Endothelial cell of umbilical vein (primary cell): ENCODE measurements around the gene TM4SF18. TPM values are rescaled to one million over a fixed set of nuclear protein-coding genes. Genes with fewer than 3 reads are reported as not detected.

Experiments
- BruUV-seq: library from RNA; stranded (reverse); fragments of 400-500 nt; replicated peaks from 2 replicates; lab custom pipeline; 2021; lab: Mats Ljungman, UMichigan
- CTCF ChIA-PET: fragments of 300-600, 350-600 bp; sonication (Branson Sonifier 250); formaldehyde crosslinking; loops from one replicate; lab custom pipeline; 2021; ENCODE audit warnings: antibody characterized with exemption, inconsistent platforms; lab: Charles Lee
- POLR2A ChIA-PET: fragments of 300-600, 350-600 bp; sonication (Branson Sonifier 250); formaldehyde crosslinking; loops from one replicate; lab custom pipeline; 2021; ENCODE audit warnings: antibody characterized with exemption, inconsistent platforms; lab: Charles Lee
- DNase-seq: peaks from one replicate; pipeline ENCODE4 v3.0.0-alpha.2; 2011; ENCODE audit warnings: low read depth, low spot score
- FAIRE-seq: peaks from 2 replicates; lab custom pipeline; 2011; peaks lifted over from hg19 to GRCh38; lab: Jason Lieb, UNC
- H2AFZ ChIP-seq: 2 replicates; pipeline ENCODE4 v1.6.0; 2012; ENCODE audit warnings: low read depth, low read length, control low read depth, inconsistent platforms
- H3K27ac ChIP-seq: 2 replicates; pipeline ENCODE4 v1.5.1; 2011; ENCODE audit warnings: low read depth, mild to moderate bottlenecking, control low read depth, low read length, moderate library complexity; ENCODE audit not compliant: insufficient read depth
- H3K27me3 ChIP-seq, 2 experiments: 2 replicates each; pipeline versions ENCODE4 v1.6.0 to v1.6.1; 2011; ENCODE audit warnings: low read length in 2 of 2, mixed read lengths in 1 of 2; ENCODE audit not compliant: control insufficient read depth in 2 of 2, insufficient read depth in 2 of 2
- H3K36me3 ChIP-seq, 2 experiments: 2 replicates in 1 of 2; 3 replicates in 1 of 2; pipeline ENCODE4 v1.5.1; 2011; ENCODE audit warnings: low read length in 2 of 2, mild to moderate bottlenecking in 1 of 2, moderate library complexity in 1 of 2; ENCODE audit not compliant: control insufficient read depth in 2 of 2, insufficient read depth in 2 of 2; ENCODE audit errors: extremely low read depth in 1 of 2
- H3K4me1 ChIP-seq: 3 replicates; pipeline ENCODE4 v1.5.1; 2011; ENCODE audit warnings: mild to moderate bottlenecking, low read length; ENCODE audit not compliant: control insufficient read depth, insufficient read depth; ENCODE audit errors: extremely low read depth
- H3K4me2 ChIP-seq: 2 replicates; pipeline ENCODE4 v1.6.1; 2011; ENCODE audit warnings: low read length, control low read depth, mixed read lengths; ENCODE audit not compliant: insufficient read depth
- H3K4me3 ChIP-seq, 3 experiments: fragments of 200-600 bp in 1 of 3; sonication (generic), shearing (Covaris generic) in 1 of 3; replicated peaks in 1 of 3; 2 replicates each; pipeline ENCODE4 v1.5.1; 2011 to 2016; ENCODE audit warnings: control low read depth in 3 of 3, low read length in 3 of 3, mild to moderate bottlenecking in 2 of 3, inconsistent platforms in 1 of 3, low read depth in 1 of 3, moderate library complexity in 1 of 3; ENCODE audit not compliant: insufficient read depth in 1 of 3
- H3K79me2 ChIP-seq: 2 replicates; pipeline ENCODE4 v1.6.0; 2012; ENCODE audit warnings: low read length, inconsistent platforms; ENCODE audit not compliant: control insufficient read depth, insufficient read depth
- H3K9ac ChIP-seq: replicated peaks from 2 replicates; pipeline ENCODE3; 2011; ENCODE audit warnings: low read length, control low read depth; ENCODE audit not compliant: insufficient read depth; ENCODE audit errors: extremely low read depth
- H3K9me1 ChIP-seq: replicated peaks from 3 replicates; pipeline ENCODE4 v1.6.0; 2011; ENCODE audit warnings: mild to moderate bottlenecking, low read length; ENCODE audit not compliant: control insufficient read depth, insufficient read depth; ENCODE audit errors: extremely low read depth
- H3K9me3 ChIP-seq: replicated peaks from 2 replicates; pipeline ENCODE4 v1.5.1; 2012; ENCODE audit warnings: low read length, inconsistent platforms; ENCODE audit not compliant: control insufficient read depth, insufficient read depth
- H4K20me1 ChIP-seq: replicated peaks from 2 replicates; pipeline ENCODE3; 2011; ENCODE audit warnings: mild to moderate bottlenecking, low read length; ENCODE audit not compliant: control insufficient read depth, insufficient read depth; ENCODE audit errors: extremely low read depth
- EZH2 ChIP-seq: IDR thresholded peaks from 2 replicates; pipeline ENCODE4 v1.6.1; 2012; ENCODE audit warnings: borderline replicate concordance, low read depth, mild to moderate bottlenecking, moderate library complexity, low read length, inconsistent platforms; ENCODE audit not compliant: severe bottlenecking
- FOS ChIP-seq: IDR thresholded peaks from 2 replicates; pipeline ENCODE4 v1.6.1; 2011; ENCODE audit warnings: mild to moderate bottlenecking, low read length, moderate library complexity, borderline replicate concordance; ENCODE audit not compliant: insufficient read depth
- GATA2 ChIP-seq: IDR thresholded peaks from 2 replicates; pipeline ENCODE4 v1.7.0; 2011; ENCODE audit warnings: low read depth, mild to moderate bottlenecking, moderate library complexity, mixed read lengths, low read length; ENCODE audit not compliant: insufficient read length, insufficient read depth
- JUN ChIP-seq: IDR thresholded peaks from 2 replicates; pipeline ENCODE4 v1.6.1; 2011; ENCODE audit warnings: borderline replicate concordance, low read depth; ENCODE audit not compliant: insufficient read length, insufficient read depth
- MYC ChIP-seq: IDR thresholded peaks from one replicate; pipeline ENCODE4 v1.6.1; 2011; ENCODE audit warnings: mild to moderate bottlenecking, low read depth, low read length
- POLR2A ChIP-seq: IDR thresholded peaks from 2 replicates; pipeline ENCODE4 v1.6.1; 2012; ENCODE audit warnings: low read depth, mild to moderate bottlenecking, control low read depth, low read length
- POLR2AphosphoS5 ChIP-seq: IDR thresholded peaks from 2 replicates; pipeline ENCODE4 v1.6.1; 2012; ENCODE audit warnings: low read depth, mild to moderate bottlenecking, control low read depth, low read length, moderate library complexity; ENCODE audit not compliant: insufficient read depth
- dilution Hi-C: fragments of 300-500 bp; cut with MboI; formaldehyde crosslinking; loops from one replicate; pipeline ENCODE4 v1.15.0; 2019; ENCODE audit warnings: low sequenced_read_pairs; ENCODE audit not compliant: extremely low pct_ligation_motif_present
- intact Hi-C: fragments of 100-400 bp; cut with micrococcal nuclease; formaldehyde crosslinking; loops from one replicate; pipeline ENCODE4 v1.10.0; 2022
- polyA plus RNA-seq, 4 experiments: library from polyadenylated mRNA; depleted of rRNA in 3 of 4; stranded (reverse) in 3 of 4; unstranded in 1 of 4; fragments of >200 nt; gene quantifications; 2 replicates each; pipeline versions ENCODE4 v1.2.1 to v1.2.3, GENCODE V29; 2011 to 2012; ENCODE audit warnings: missing spikeins in 1 of 4
- total RNA-seq: library from RNA; stranded (reverse); gene quantifications from 2 replicates; pipeline ENCODE4 v1.2.3, GENCODE V29; 2021
- TF ChIP-seq, protein P1 (sequence below): IDR thresholded peaks from 2 replicates; pipeline ENCODE4 v1.6.1; 2011; ENCODE audit not compliant: insufficient read depth, insufficient read length
- TF ChIP-seq, protein P2 (sequence below), 2 donors: IDR thresholded peaks; 1 replicate in 1 of 2; 2 replicates in 1 of 2; pipeline ENCODE4 v1.5.1; 2011; ENCODE audit warnings: low read length in 2 of 2, mild to moderate bottlenecking in 2 of 2, moderate library complexity in 2 of 2, control low read depth in 1 of 2, inconsistent platforms in 1 of 2, low read depth in 1 of 2; ENCODE audit not compliant: insufficient read depth in 1 of 2; ENCODE audit errors: extremely low read depth in 1 of 2

The TM4SF18 gene
- total and polyA plus RNA-seq, 2 donors (not counting 3 experiments of a cell fraction or from before 2014, with no cell fraction given), result 158 to 163 TPM

DNA sequence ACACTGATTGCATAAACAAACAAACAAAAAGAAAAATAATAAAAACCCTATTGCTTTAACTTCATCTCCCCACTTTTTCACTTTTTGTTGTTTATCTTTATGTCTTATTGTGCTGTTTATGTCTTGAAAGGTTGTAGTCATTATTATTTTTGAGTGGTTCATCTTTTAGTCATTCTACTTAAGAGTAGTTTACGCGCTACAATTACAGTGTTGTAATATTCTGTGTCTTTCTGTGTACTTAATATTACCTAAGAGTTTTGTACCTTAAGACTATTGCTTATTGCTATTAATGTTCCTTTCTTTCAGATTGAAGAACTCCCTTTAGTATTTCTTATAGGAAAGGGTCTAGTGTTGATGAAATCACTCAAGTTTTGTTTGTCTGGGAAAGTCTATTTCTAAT is 28.1 kb downstream of the TM4SF18 start:
- intact Hi-C loops, result no loop called here
- Histone ChIP-seq H3K27me3 (no peaks in the 10 kb centered on the region), H3K9me1 (no peaks in the 10 kb centered on the region), H4K20me1 (no peaks in the 10 kb centered on the region), H3K4me1 (peaks cover 3% of the 10 kb centered on the region), H3K9me3 (no peaks in the 10 kb centered on the region), H2AFZ (no peak overlapping the region), H3K4me3 (no peak overlapping the region), H3K9ac (no peak overlapping the region), H3K27ac (no peak overlapping the region), H3K4me2 (no peak overlapping the region), H3K79me2 (no peaks in the 10 kb centered on the region), H3K36me3 (no peaks in the 10 kb centered on the region)
- ChIA-PET CTCF (no interaction called here), POLR2A (no interaction called here)
- dilution Hi-C loops, result no loop called here
- BruUV-seq, result no TSS peak
- no peak for DNase-seq
- no peak for FAIRE-seq
- TF ChIP-seq MYC, result no peak
- no peak for TF ChIP-seq FOS
- TF ChIP-seq EZH2, result no peak
- TF ChIP-seq, protein P1, sequence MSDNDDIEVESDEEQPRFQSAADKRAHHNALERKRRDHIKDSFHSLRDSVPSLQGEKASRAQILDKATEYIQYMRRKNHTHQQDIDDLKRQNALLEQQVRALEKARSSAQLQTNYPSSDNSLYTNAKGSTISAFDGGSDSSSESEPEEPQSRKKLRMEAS, result no peak
- no peak for TF ChIP-seq GATA2
- no peak for TF ChIP-seq POLR2AphosphoS5
- TF ChIP-seq POLR2A, result no peak
- TF ChIP-seq, protein P2, sequence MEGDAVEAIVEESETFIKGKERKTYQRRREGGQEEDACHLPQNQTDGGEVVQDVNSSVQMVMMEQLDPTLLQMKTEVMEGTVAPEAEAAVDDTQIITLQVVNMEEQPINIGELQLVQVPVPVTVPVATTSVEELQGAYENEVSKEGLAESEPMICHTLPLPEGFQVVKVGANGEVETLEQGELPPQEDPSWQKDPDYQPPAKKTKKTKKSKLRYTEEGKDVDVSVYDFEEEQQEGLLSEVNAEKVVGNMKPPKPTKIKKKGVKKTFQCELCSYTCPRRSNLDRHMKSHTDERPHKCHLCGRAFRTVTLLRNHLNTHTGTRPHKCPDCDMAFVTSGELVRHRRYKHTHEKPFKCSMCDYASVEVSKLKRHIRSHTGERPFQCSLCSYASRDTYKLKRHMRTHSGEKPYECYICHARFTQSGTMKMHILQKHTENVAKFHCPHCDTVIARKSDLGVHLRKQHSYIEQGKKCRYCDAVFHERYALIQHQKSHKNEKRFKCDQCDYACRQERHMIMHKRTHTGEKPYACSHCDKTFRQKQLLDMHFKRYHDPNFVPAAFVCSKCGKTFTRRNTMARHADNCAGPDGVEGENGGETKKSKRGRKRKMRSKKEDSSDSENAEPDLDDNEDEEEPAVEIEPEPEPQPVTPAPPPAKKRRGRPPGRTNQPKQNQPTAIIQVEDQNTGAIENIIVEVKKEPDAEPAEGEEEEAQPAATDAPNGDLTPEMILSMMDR (IDR thresholded peaks at IDR 0.05; ENCODE audit: extremely low read depth in 1 of 2, insufficient read depth in 1 of 2, low read depth in 1 of 2, low read length in 2 of 2), result no peak
- no peak for TF ChIP-seq JUN
